22Rv1 (cell line): ENCODE measurements around the gene TCF7L1.

Experiments
- CTCF ChIP-seq: fragments of 450-650 bp; IDR thresholded peaks from 2 replicates; pipeline ENCODE4 v1.5.1; 2017; ENCODE audit warnings: mild to moderate bottlenecking
- ZFX ChIP-seq: fragments of 450-650 bp; IDR thresholded peaks from 2 replicates; pipeline ENCODE4 v1.6.1; 2017; ENCODE audit warnings: antibody characterized with exemption, borderline replicate concordance

- TF ChIP-seq CTCF: no peak
- no peak for TF ChIP-seq ZFX
Observed at GRCh38 chr2:85184231-85184630, 51.0 kb downstream of the TCF7L1 start.
